GM12864 (cell line): ENCODE measurements around the gene EEF1AKMT2.
A peak's percentile ranks its signal among the peaks of the same experiment; 100 is the strongest.

ENCODE experiments used
- DNase-seq: peaks from one replicate; pipeline ENCODE4 v3.0.0-alpha.2; 2011; ENCODE audit warnings: low read depth
- H3K4me3 ChIP-seq: 2 replicates; pipeline ENCODE4 v1.5.1; 2011; ENCODE audit warnings: mild to moderate bottlenecking, low read depth, low read length, control low read depth
- TF ChIP-seq, protein P1 (sequence below): IDR thresholded peaks from 2 replicates; pipeline ENCODE4 v1.5.1; 2011; ENCODE audit warnings: low read depth, mild to moderate bottlenecking, moderate library complexity, low read length, control low read depth, inconsistent platforms; ENCODE audit errors: missing control alignments

EEF1AKMT2 gene

DNA sequence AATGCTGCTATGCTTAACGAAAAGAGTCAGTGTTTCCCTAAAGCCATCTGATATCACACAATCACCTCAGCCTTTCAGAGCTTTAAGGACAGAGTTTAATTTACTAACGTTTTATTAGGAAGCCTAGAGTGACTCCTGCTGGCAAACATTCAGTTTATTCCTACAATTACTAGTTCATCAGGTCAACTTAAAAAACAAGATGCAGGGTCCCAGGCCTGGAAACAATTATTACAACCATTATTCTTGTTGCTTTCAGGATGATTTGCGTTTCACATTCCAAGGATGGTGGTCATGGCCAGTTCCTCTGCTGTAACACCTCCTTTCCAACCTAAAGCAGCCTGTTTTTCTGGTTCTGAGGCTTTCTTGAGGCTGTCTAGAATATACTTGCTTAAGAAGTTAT is 46.0 kb downstream of the EEF1AKMT2 start:
- DNase-seq = no peak
- no peak overlapping the region for H3K4me3 ChIP-seq
- TF ChIP-seq, protein P1, sequence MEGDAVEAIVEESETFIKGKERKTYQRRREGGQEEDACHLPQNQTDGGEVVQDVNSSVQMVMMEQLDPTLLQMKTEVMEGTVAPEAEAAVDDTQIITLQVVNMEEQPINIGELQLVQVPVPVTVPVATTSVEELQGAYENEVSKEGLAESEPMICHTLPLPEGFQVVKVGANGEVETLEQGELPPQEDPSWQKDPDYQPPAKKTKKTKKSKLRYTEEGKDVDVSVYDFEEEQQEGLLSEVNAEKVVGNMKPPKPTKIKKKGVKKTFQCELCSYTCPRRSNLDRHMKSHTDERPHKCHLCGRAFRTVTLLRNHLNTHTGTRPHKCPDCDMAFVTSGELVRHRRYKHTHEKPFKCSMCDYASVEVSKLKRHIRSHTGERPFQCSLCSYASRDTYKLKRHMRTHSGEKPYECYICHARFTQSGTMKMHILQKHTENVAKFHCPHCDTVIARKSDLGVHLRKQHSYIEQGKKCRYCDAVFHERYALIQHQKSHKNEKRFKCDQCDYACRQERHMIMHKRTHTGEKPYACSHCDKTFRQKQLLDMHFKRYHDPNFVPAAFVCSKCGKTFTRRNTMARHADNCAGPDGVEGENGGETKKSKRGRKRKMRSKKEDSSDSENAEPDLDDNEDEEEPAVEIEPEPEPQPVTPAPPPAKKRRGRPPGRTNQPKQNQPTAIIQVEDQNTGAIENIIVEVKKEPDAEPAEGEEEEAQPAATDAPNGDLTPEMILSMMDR = peak; percentile 41

DNA sequence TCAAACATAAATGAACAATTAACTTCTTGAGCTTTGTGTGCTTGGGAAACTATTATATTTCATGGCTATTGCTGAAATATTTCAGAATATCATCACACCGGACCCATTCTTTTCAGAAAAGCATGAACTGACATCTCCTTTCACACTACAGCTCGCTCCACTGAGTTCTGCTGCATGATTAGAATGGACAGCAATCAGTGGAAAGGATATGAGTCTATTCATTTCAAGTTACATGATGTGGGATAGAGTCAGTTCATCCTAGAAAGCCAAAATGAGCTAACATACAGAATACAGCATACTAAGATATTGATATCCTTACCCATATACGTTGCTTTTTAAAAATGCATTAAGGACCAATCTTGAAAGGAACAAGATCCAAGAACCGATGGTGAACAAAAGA is 46.4 kb downstream of the EEF1AKMT2 start:
- no peak for DNase-seq
- TF ChIP-seq, protein P1 = no peak
- no peak overlapping the region for H3K4me3 ChIP-seq

DNA sequence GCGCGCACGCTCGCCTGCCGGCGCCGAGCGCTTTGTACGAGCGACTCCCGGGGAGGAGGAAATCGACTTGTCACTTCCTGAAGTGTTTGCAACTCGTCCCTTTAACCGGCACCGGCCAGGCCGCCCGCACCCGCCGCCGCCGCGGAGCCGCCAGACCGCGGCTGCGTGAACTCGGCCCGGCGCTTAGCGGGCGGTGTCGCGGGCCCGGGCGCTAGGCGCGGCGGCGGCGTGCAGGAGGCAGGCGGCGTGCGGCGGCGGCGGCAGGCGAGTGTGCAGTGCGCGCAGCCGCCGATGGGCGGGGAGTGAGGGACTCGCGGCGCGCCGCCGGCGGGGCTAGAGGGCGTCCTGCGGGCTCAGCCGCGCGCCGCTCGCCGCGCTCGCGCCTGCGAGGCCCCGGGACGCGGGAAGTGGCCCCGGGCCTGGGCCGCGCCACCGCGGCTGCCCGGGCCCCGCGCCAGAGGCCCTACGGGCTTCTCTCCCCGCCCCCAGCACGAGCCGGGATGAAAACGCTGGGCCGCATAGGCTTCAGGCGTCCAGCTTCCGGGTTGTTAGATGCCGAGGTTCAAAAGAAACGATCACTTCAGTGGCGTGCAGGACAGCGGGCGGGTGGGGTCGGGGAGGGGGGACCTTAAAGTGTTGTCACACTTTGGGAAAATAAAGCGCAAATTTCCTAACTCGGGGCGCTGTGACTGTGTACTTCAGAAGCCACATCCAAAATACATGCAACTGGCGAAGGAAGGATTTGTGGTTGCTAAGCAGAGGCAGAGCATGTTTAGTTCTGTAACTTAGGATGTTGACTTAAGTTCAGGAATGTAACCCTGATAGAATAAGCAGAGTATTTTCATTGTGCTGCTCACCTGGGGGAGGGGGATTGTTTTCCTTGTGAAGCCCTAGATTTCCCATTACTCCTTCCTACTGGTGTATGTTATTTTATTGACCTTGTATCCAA is 47.3 kb downstream of the EEF1AKMT2 start, which contains the start of gene FAM53B:
Gene FAM53B, minus strand, starts transcription at position 277 of the 949 bp plus-strand sequence. CDS start 37,665 bp downstream, outside the sequence.
- DNase-seq = no peak
- TF ChIP-seq, protein P1 = no peak
- H3K4me3 ChIP-seq = peak within 1 kb of the TSS; percentile 84

DNA sequence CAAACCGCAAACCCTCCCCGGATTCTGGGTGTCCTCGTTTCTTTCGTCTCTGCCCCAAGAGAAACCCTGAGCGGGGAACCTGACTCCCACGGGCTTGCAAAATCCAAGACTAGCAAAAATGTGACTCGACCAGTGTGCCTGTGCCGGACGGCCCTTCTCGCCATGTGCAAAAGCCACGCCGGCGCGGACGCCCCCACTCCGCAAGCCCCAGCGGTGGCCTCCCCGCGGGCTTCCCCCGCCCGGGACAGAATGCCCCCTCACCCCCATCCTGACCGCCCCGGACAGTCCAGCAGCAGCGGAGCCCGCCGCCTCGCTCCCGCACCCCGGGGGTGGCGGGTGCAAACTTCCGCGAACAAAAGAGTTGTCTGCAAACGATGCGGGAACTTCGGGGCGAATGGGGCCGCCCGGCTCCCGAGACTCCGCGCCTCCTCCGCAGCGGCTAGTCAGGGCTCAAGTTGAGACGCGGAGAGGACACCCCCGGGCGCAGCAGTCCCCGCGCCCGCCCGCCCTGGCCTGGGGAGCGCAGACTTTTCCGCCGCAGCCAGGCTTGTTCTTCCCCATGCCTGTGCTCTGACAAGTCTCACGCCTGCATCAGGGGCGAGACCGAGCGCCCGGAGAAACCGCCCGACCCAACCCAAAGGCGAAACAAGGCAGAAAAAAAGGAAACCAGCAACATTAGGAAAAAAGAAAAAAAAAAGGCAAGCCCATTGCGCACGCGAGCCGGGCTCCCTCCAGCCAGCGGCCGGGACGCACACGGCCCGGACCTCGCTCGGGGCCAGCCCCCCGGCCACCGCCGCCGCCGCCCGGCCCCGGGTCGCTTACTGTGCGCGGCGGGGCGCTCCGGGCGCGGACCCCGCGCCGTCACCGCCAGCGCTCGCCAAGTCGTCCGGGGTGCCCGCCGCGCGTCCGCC is 48.2 kb downstream of the EEF1AKMT2 start:
- peak overlapping the region; percentile 84 for H3K4me3 ChIP-seq
- DNase-seq = no peak
- TF ChIP-seq, protein P1 = no peak

DNA sequence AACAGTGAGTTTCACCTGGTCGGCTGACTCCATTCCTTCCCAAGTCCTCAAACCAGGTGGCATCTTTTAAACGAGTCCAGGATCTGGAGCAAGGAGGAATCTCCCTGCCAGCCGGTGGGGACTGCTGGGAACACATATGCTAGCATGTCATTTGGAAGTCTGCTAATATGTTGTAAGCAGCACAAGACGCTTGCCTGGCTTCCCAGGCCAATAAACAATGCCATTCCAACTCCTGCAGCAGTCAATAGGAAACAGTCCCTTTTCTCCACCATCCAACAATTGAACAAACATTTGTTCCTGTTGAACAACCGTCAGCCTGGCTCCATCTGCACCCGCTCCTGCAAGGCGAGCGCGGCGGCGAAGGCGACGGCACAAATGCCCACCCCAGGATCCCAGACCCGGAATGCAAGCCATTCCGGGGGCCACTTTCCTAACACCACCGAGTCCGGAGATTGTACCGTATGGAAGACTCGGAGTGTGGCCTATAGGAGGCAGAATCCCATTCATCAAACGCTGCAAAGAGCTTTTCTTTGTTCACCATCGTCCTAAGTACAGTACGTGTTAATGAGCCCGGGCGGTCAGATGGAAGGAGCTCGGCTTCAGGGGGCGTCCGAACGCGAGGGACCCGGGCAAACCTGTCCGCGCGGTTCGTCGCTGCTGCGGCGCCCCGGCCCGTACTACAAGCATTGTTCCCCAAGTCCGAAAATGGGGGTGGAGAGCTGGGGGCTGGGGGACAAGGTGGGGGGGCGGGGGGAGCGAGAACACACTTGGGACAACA is 49.1 kb downstream of the EEF1AKMT2 start:
- DNase-seq = no peak
- peak overlapping the region; percentile 84 for H3K4me3 ChIP-seq
- TF ChIP-seq, protein P1 = peak; percentile 19

DNA sequence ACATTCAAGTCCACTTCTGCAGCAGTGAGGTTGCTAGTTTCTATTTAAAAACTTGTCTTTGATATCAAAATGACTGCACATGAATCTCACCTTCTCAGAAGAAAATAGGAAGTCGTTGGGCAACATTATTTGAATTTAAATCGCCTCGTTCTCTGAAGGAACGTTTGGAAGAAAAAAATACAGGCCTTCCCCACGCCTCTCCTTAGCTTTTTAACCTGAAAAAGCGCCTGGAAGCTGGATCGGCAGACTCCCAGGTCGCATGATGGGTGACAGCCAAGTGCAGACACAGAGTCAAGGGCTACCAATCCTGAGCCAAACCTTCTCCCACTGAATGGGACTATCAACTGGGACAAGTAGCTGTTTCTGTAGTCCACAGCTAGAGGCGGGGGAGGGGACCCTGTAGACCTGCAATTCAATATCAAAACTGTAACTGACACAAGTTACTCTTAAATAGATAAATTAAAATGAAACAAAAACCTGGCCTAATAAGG is 49.7 kb downstream of the EEF1AKMT2 start:
- TF ChIP-seq, protein P1 = no peak
- peak overlapping the region; percentile 84 for H3K4me3 ChIP-seq
- DNase-seq = no peak
